Fibroblast of mammary gland (primary cell): ENCODE measurements around the gene TMC2.

Source experiments
- DNase-seq: peaks from one replicate; pipeline ENCODE4 v3.0.0-alpha.2; 2010; ENCODE audit warnings: low read depth
- H3K4me3 ChIP-seq: 2 replicates; pipeline ENCODE4 v1.5.1; 2011; ENCODE audit warnings: low read depth, mild to moderate bottlenecking, low read length, moderate library complexity; ENCODE audit not compliant: control insufficient read depth
- CTCF ChIP-seq: conservative IDR thresholded peaks from 2 replicates; pipeline ENCODE4 v1.5.1; 2011; ENCODE audit warnings: low read depth, low read length, inconsistent platforms; ENCODE audit not compliant: control insufficient read depth, insufficient read depth

Gene TMC2

GRCh38 chr20:2612073-2612472 lies 75.7 kb downstream of the TMC2 start:
- no peak overlapping the region for H3K4me3 ChIP-seq
- DNase-seq, result no peak
- no peak for TF ChIP-seq CTCF

- DNase-seq, result no peak
- no peak for TF ChIP-seq CTCF
- H3K4me3 ChIP-seq, result no peak overlapping the region
These were observed 80.3 kb downstream of the TMC2 start for GRCh38 chr20:2616634-2617033.

GRCh38 chr20:2617099-2617714 lies 80.8 kb downstream of the TMC2 start:
- no peak for DNase-seq
- no peak for TF ChIP-seq CTCF

DNA sequence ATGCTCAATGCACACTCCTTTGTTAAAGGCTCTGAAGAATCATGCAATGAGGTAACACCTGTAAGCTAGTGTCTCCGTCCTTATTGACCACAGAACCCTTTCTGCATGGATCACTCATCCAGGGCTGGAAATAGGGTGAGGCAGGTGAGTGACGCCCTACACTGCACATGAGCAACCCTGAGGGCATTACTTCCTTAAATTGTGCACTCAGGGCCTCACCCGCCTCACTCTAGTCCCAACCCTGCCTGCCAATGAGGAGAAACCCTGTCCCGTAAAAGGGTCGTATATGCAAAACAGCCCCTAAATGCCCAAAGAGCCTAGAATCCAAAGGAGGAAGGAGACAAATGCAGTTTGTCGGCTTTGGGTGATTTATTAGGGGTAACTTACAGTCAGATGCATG lies 82.4 kb downstream of the TMC2 start:
- TF ChIP-seq CTCF, result no peak
- no peak for DNase-seq
- H3K4me3 ChIP-seq, result no peak overlapping the region

More at GRCh38 chr20:2617099-2617714, 80.8 kb downstream of the TMC2 start:
- no peak overlapping the region for H3K4me3 ChIP-seq

GRCh38 chr20:2619337-2619736 lies 83.0 kb downstream of the TMC2 start:
- no peak overlapping the region for H3K4me3 ChIP-seq
- no peak for TF ChIP-seq CTCF
- no peak for DNase-seq

- TF ChIP-seq CTCF, result no peak
- no peak overlapping the region for H3K4me3 ChIP-seq
- DNase-seq, result peak; percentile 69
These were observed 83.7 kb downstream of the TMC2 start for GRCh38 chr20:2619961-2620595.
